OCI-LY1 (cell line): ENCODE data around the gene PAX8.

Source experiments
- EZH2 ChIP-seq: fragments of 200-600 bp; sonication (generic), shearing (Covaris generic); IDR thresholded peaks from 2 replicates; pipeline ENCODE4 v1.8.0; 2017; ENCODE audit warnings: borderline replicate concordance, mixed run types, mild to moderate bottlenecking, antibody characterized with exemption, low read length, moderate library complexity, mixed read lengths
- TF ChIP-seq, protein P1 (sequence below): fragments of 200-600 bp; sonication (generic), shearing (Covaris generic); IDR thresholded peaks from 2 replicates; pipeline ENCODE4 v1.5.1; 2017; ENCODE audit warnings: mild to moderate bottlenecking, antibody characterized with exemption, low read length, moderate library complexity, mixed read lengths

DNA sequence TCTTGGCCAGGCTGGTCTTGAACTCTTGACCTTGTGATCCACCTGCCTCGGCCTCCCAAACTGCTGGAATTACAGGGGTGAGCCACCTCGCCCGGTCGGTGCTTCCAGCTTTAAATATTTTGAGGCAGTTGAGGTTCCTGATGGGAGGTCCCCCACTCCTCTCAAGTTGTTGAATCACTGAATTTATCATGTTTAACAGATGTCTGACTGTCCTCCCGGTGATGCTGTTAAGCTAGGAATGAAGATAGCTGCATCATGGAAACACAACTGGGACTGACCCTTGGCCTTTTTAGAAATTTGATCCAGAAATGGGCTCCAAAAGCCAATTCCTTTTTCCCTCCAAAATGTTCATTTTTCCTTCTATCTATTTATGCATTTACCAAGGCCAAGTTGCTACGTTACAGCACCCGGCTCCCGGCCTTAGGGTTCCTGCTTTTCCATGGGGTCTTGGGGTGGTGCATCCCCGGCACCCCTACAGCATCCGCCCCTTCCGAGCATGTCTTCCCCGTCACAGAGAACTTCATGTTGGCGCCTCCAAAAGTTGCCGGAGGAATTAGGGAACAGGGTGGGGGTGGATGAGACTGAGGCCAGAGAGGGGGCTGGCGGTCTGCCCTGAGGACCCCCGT lies 43.9 kb downstream of the PAX8 start:
- TF ChIP-seq, protein P1, sequence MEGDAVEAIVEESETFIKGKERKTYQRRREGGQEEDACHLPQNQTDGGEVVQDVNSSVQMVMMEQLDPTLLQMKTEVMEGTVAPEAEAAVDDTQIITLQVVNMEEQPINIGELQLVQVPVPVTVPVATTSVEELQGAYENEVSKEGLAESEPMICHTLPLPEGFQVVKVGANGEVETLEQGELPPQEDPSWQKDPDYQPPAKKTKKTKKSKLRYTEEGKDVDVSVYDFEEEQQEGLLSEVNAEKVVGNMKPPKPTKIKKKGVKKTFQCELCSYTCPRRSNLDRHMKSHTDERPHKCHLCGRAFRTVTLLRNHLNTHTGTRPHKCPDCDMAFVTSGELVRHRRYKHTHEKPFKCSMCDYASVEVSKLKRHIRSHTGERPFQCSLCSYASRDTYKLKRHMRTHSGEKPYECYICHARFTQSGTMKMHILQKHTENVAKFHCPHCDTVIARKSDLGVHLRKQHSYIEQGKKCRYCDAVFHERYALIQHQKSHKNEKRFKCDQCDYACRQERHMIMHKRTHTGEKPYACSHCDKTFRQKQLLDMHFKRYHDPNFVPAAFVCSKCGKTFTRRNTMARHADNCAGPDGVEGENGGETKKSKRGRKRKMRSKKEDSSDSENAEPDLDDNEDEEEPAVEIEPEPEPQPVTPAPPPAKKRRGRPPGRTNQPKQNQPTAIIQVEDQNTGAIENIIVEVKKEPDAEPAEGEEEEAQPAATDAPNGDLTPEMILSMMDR = no peak
- no peak for TF ChIP-seq EZH2
